HK-2 (cell line): ENCODE measurements around the gene FDXR.

ENCODE experiments used
- DNase-seq: peaks from one replicate; pipeline ENCODE4 v3.0.0-alpha.2; 2018; ENCODE audit not compliant: unreplicated experiment

Gene FDXR

GRCh38 chr17:74898376-74898946 lies 25.7 kb upstream of the FDXR start:
- no peak for DNase-seq

- no peak for DNase-seq
These were observed 21.3 kb upstream of the FDXR start for GRCh38 chr17:74893936-74894671.

- no peak for DNase-seq
These were observed 20.4 kb upstream of the FDXR start, which contains the start of gene FADS6 for GRCh38 chr17:74892974-74893911. Gene FADS6, minus strand, starts transcription at chr17:74893633. Its CDS starts 38 bp downstream, at chr17:74893595.

GRCh38 chr17:74892013-74892841 lies 19.4 kb upstream of the FDXR start:
- no peak for DNase-seq

- DNase-seq, result no peak
These were observed 17.8 kb upstream of the FDXR start for GRCh38 chr17:74890554-74890953.

- DNase-seq, result no peak
These were observed 15.7 kb upstream of the FDXR start for GRCh38 chr17:74888469-74888868.

- no peak for DNase-seq
These were observed 10.5 kb upstream of the FDXR start for GRCh38 chr17:74883241-74883745.

- no peak for DNase-seq
These were observed 9.9 kb upstream of the FDXR start for GRCh38 chr17:74882517-74883240.

GRCh38 chr17:74881073-74881472 lies 8.3 kb upstream of the FDXR start:
- DNase-seq, result no peak

GRCh38 chr17:74879308-74879707 lies 6.5 kb upstream of the FDXR start:
- no peak for DNase-seq

GRCh38 chr17:74878658-74879057 lies 5.9 kb upstream of the FDXR start:
- DNase-seq, result no peak

- no peak for DNase-seq
These were observed 5.1 kb upstream of the FDXR start for GRCh38 chr17:74877592-74878548.

GRCh38 chr17:74875977-74876593 lies 3.3 kb upstream of the FDXR start:
- DNase-seq, result no peak

GRCh38 chr17:74875155-74875976 lies 2.6 kb upstream of the FDXR start:
- DNase-seq, result no peak

- no peak for DNase-seq
These were observed 1.8 kb upstream of the FDXR start for GRCh38 chr17:74874615-74875037.

- DNase-seq, result no peak
These were observed 1.2 kb upstream of the FDXR start for GRCh38 chr17:74873874-74874614.
